H1 (cell line): ENCODE data around the gene YIPF6. TPM values are rescaled to one million over a fixed set of nuclear protein-coding genes. Genes with fewer than 3 reads are reported as not detected.
A peak's percentile ranks its signal among the peaks of the same experiment; 100 is the strongest.

Experiments
- CTCF ChIA-PET: fragments of 300-600 bp; sonication (Branson Sonifier 250); formaldehyde crosslinking; loops from one replicate; lab custom pipeline; 2021; ENCODE audit not compliant: partially characterized antibody; lab: Charles Lee
- POLR2A ChIA-PET: fragments of 300-600 bp; sonication (Branson Sonifier 250); formaldehyde crosslinking; loops from one replicate; lab custom pipeline; 2021; ENCODE audit warnings: inconsistent platforms; ENCODE audit not compliant: partially characterized antibody; lab: Charles Lee
- DNase-seq, 2 experiments: peaks; one replicate each; pipeline versions ENCODE4 v3.0.0 to v3.0.0-alpha.2; 2010 to 2022; ENCODE audit warnings: low spot score in 2 of 2, low read depth in 1 of 2, mixed read lengths in 1 of 2
- FAIRE-seq: peaks from 2 replicates; lab custom pipeline; 2011; peaks lifted over from hg19 to GRCh38; lab: Jason Lieb, UNC
- H2AFZ ChIP-seq: 2 replicates; pipeline ENCODE4 v1.8.1; 2012; ENCODE audit warnings: low read length, inconsistent platforms
- H2AK5ac ChIP-seq: 2 replicates; pipeline ENCODE4 v1.6.1; 2013; ENCODE audit warnings: low read depth, low read length
- H2BK120ac ChIP-seq: replicated peaks from 2 replicates; pipeline ENCODE3; 2013; ENCODE audit warnings: low read depth, low read length, inconsistent platforms
- H2BK12ac ChIP-seq: 2 replicates; pipeline ENCODE4 v1.6.1; 2013; ENCODE audit warnings: low read depth, low read length
- H2BK15ac ChIP-seq: 2 replicates; pipeline ENCODE4 v1.6.1; 2013; ENCODE audit warnings: low read length
- H2BK20ac ChIP-seq: 2 replicates; pipeline ENCODE4 v1.6.1; 2013; ENCODE audit warnings: low read length
- H2BK5ac ChIP-seq: 2 replicates; pipeline ENCODE4 v1.6.1; 2013; ENCODE audit warnings: low read depth, low read length
- H3K14ac ChIP-seq: 2 replicates; pipeline ENCODE4 v1.6.1; 2013; ENCODE audit warnings: inconsistent platforms; ENCODE audit not compliant: insufficient read length
- H3K18ac ChIP-seq: 2 replicates; pipeline ENCODE4 v1.6.1; 2013; ENCODE audit warnings: low read length; ENCODE audit errors: extremely low read depth
- H3K23ac ChIP-seq: 2 replicates; pipeline ENCODE4 v1.6.1; 2013; ENCODE audit warnings: inconsistent platforms; ENCODE audit not compliant: insufficient read length
- H3K23me2 ChIP-seq: 2 replicates; pipeline ENCODE4 v1.6.1; 2013; ENCODE audit warnings: low read depth, low read length
- H3K27ac ChIP-seq: 2 replicates; pipeline ENCODE4 v1.6.1; 2011; ENCODE audit warnings: low read depth, low read length, inconsistent platforms
- H3K27me3 ChIP-seq, 4 experiments: replicated peaks in 1 of 4; 1 replicate in 1 of 4; 2 replicates in 3 of 4; pipeline versions ENCODE4 v1.6.1 to v1.8.1; 2011 to 2013; ENCODE audit warnings: low read length in 3 of 4, mild to moderate bottlenecking in 3 of 4, inconsistent platforms in 2 of 4, mixed read lengths in 2 of 4, moderate library complexity in 1 of 4; ENCODE audit not compliant: control insufficient read depth in 3 of 4, insufficient read depth in 3 of 4; ENCODE audit errors: extremely low read depth in 1 of 4
- H3K36me3 ChIP-seq, 4 experiments: 2 replicates each; pipeline versions ENCODE4 v1.6.1 to v1.8.1; 2011 to 2013; ENCODE audit warnings: mild to moderate bottlenecking in 4 of 4, low read length in 3 of 4, moderate library complexity in 2 of 4, control low read depth in 1 of 4, inconsistent platforms in 1 of 4; ENCODE audit not compliant: insufficient read depth in 4 of 4, control insufficient read depth in 2 of 4
- H3K4ac ChIP-seq: replicated peaks from 2 replicates; pipeline ENCODE3; 2013; ENCODE audit warnings: low read length, low read depth, mixed read lengths, inconsistent platforms; ENCODE audit not compliant: insufficient read length
- H3K4me1 ChIP-seq, 4 experiments: replicated peaks in 1 of 4; 1 replicate in 1 of 4; 2 replicates in 3 of 4; pipeline versions ENCODE4 v1.6.1 to v1.8.1; 2011 to 2013; ENCODE audit warnings: low read length in 3 of 4, inconsistent platforms in 2 of 4, mixed read lengths in 1 of 4; ENCODE audit not compliant: insufficient read depth in 4 of 4, control insufficient read depth in 3 of 4
- H3K4me2 ChIP-seq, 2 experiments: 2 replicates each; pipeline versions ENCODE4 v1.6.1 to v1.8.1; 2011 to 2013; ENCODE audit warnings: low read depth in 2 of 2, low read length in 2 of 2, control low read depth in 1 of 2, inconsistent platforms in 1 of 2, mild to moderate bottlenecking in 1 of 2; ENCODE audit not compliant: insufficient read depth in 1 of 2
- H3K4me3 ChIP-seq, 4 experiments: fragments of 200-600, 300-600 bp in 1 of 4; sonication (generic), shearing (Covaris generic), sonication (Bioruptor Twin) in 1 of 4; 2 replicates each; pipeline versions ENCODE4 v1.5.1 to v1.8.1; 2011 to 2016; ENCODE audit warnings: low read length in 4 of 4, low read depth in 3 of 4, control low read depth in 2 of 4, inconsistent platforms in 2 of 4, mild to moderate bottlenecking in 2 of 4, mixed read lengths in 1 of 4, moderate library complexity in 1 of 4; ENCODE audit not compliant: insufficient read depth in 2 of 4; ENCODE audit errors: extremely low read depth in 1 of 4
- H3K56ac ChIP-seq: replicated peaks from 2 replicates; pipeline ENCODE3; 2013; ENCODE audit warnings: low read depth, mild to moderate bottlenecking, mixed read lengths, low read length, inconsistent platforms; ENCODE audit not compliant: insufficient read length
- H3K79me1 ChIP-seq: 2 replicates; pipeline ENCODE4 v1.6.1; 2013; ENCODE audit warnings: low read depth, low read length, control low read depth
- H3K79me2 ChIP-seq, 2 experiments: 2 replicates each; pipeline versions ENCODE4 v1.6.1 to v1.8.1; 2012 to 2013; ENCODE audit warnings: low read length in 2 of 2, mild to moderate bottlenecking in 2 of 2, inconsistent platforms in 1 of 2; ENCODE audit not compliant: insufficient read depth in 2 of 2, control insufficient read depth in 1 of 2
- H3K9ac ChIP-seq, 4 experiments: replicated peaks in 1 of 4; 1 replicate in 1 of 4; 2 replicates in 3 of 4; pipeline versions ENCODE4 v1.6.1 to v1.8.1; 2011 to 2013; ENCODE audit warnings: low read depth in 3 of 4, low read length in 3 of 4, control low read depth in 2 of 4, mild to moderate bottlenecking in 2 of 4, moderate library complexity in 2 of 4, inconsistent platforms in 1 of 4; ENCODE audit errors: extremely low read depth in 1 of 4
- H3K9me3 ChIP-seq, 2 experiments: 2 replicates each; pipeline versions ENCODE4 v1.6.1 to v1.8.1; 2012 to 2013; ENCODE audit warnings: mild to moderate bottlenecking in 2 of 2, moderate library complexity in 2 of 2, control low read depth in 1 of 2, inconsistent platforms in 1 of 2, low read depth in 1 of 2, low read length in 1 of 2, mixed read lengths in 1 of 2; ENCODE audit not compliant: insufficient read depth in 2 of 2
- H4K20me1 ChIP-seq, 2 experiments: replicated peaks in 1 of 2; 2 replicates each; pipeline versions ENCODE3 to v1.8.1; 2011 to 2013; ENCODE audit warnings: inconsistent platforms in 2 of 2, low read length in 2 of 2, mild to moderate bottlenecking in 1 of 2; ENCODE audit not compliant: insufficient read depth in 2 of 2, control insufficient read depth in 1 of 2
- H4K5ac ChIP-seq: 2 replicates; pipeline ENCODE4 v1.6.1; 2013; ENCODE audit warnings: low read length, low read depth, mixed read lengths, inconsistent platforms; ENCODE audit not compliant: insufficient read length
- H4K8ac ChIP-seq: 2 replicates; pipeline ENCODE4 v1.8.0; 2013; ENCODE audit warnings: mild to moderate bottlenecking, moderate library complexity, low read length, inconsistent platforms; ENCODE audit not compliant: insufficient read depth; ENCODE audit errors: extremely low read depth
- H4K91ac ChIP-seq: replicated peaks from 2 replicates; pipeline ENCODE3; 2013; ENCODE audit warnings: low read length, mixed read lengths, inconsistent platforms; ENCODE audit not compliant: insufficient read length
- EZH2 ChIP-seq: fragments of 200-600 bp; sonication (generic); IDR thresholded peaks from 2 replicates; pipeline ENCODE4 v1.7.1; 2012; ENCODE audit warnings: low read depth, mild to moderate bottlenecking, moderate library complexity, low read length, inconsistent platforms; ENCODE audit not compliant: severe bottlenecking
- HDAC2 ChIP-seq, 2 experiments: fragments of 300-600 bp in 1 of 2; sonication (generic) in 1 of 2; IDR thresholded peaks; 2 replicates each; pipeline ENCODE4 v1.6.1; 2011 to 2012; ENCODE audit warnings: low read depth in 2 of 2, low read length in 2 of 2, mild to moderate bottlenecking in 2 of 2, moderate library complexity in 2 of 2, borderline replicate concordance in 1 of 2, inconsistent platforms in 1 of 2
- POLR2A ChIP-seq, 2 experiments: IDR thresholded peaks; 1 replicate in 1 of 2; 2 replicates in 1 of 2; pipeline ENCODE4 v1.6.1; 2011; ENCODE audit warnings: low read depth in 2 of 2, low read length in 2 of 2, mild to moderate bottlenecking in 2 of 2; ENCODE audit errors: control extremely low read depth in 1 of 2
- POU5F1 ChIP-seq: IDR thresholded peaks from 2 replicates; pipeline ENCODE4 v1.6.1; 2011; ENCODE audit warnings: low read depth, mild to moderate bottlenecking, low read length, moderate library complexity
- SRF ChIP-seq: IDR thresholded peaks from 2 replicates; pipeline ENCODE4 v1.6.1; 2011; ENCODE audit warnings: mild to moderate bottlenecking, low read depth, low read length, moderate library complexity
- WGBS, 2 experiments: shearing (Covaris generic) in 1 of 2; methylation state at CpG; one replicate each; pipeline versions ENCODE4 v1.1.6 to v1.1.7; 2013 to 2015; ENCODE audit warnings: low lambda C conversion rate in 2 of 2, mixed read lengths in 2 of 2, inconsistent platforms in 1 of 2, low coverage in 1 of 2, missing lambda C conversion rate in 1 of 2; ENCODE audit not compliant: insufficient replicate concordance in 2 of 2, insufficient coverage in 1 of 2, insufficient read length in 1 of 2; ENCODE audit errors: extremely low coverage in 1 of 2, missing lambda C conversion rate in 1 of 2; 5-methylcytosine and 5-hydroxymethylcytosine counted together
- polyA plus RNA-seq, 7 experiments: library from polyadenylated mRNA; depleted of rRNA in 3 of 7; stranded (reverse) in 5 of 7; unstranded in 2 of 7; fragments of >200 nt in 5 of 7; fragments of 200-250 nt in 2 of 7; gene quantifications; 1 replicate in 5 of 7; 2 replicates in 1 of 7; 4 replicates in 1 of 7; pipeline versions ENCODE4 v1.2.1 to v1.2.3, GENCODE V29; 2011 to 2013; ENCODE audit warnings: missing spikeins in 2 of 7, mixed read lengths in 2 of 7
- total RNA-seq: library from RNA; stranded (reverse); fragmentation: NEBNext Ultra II Directional; extraction: Animal tissue kit (Norgen Biotek cat#: 25700); gene quantifications from 2 replicates; pipeline ENCODE4 v1.2.1, GENCODE V29; 2021

The YIPF6 gene
- total and polyA plus RNA-seq, 2 of the 8 experiments (the other 6 are each of a cell fraction or from before 2014, with no cell fraction given), result 16.9 to 34.1 TPM

GRCh38 chrX:68499543-68500504, 973 bp downstream of the YIPF6 start:
- H3K4ac ChIP-seq, result no peak overlapping the region
- H4K20me1 ChIP-seq, result no peaks in the 10 kb centered on the region
- no peak overlapping the region for H4K5ac ChIP-seq
- no peak overlapping the region for H3K56ac ChIP-seq
- 74% methylated on average over 9 of the region's 17 CpGs; no CpG with 5 or more reads in 1 of the 2 experiments for WGBS, 2 experiments
- no peak overlapping the region for H3K27ac ChIP-seq
- H2AK5ac ChIP-seq, result no peak overlapping the region; the same call in 1 of the 2 replicates
- H4K8ac ChIP-seq, result no peak overlapping the region
- no peaks in the 10 kb centered on the region for H3K79me1 ChIP-seq
- DNase-seq (no peak), FAIRE-seq (no peak)
- H2BK20ac ChIP-seq, result no peak overlapping the region
- H2AFZ ChIP-seq, result no peak overlapping the region
- H2BK15ac ChIP-seq, result no peak overlapping the region
- H3K27me3 ChIP-seq, result no peaks in the 10 kb centered on the region
- TF ChIP-seq EZH2 (no peak), HDAC2 (IDR thresholded peaks at IDR 0.05; ENCODE audit: borderline replicate concordance in 1 of 2, low read depth in 2 of 2, low read length in 2 of 2) (no peak), SRF (no peak), POU5F1 (no peak), POLR2A (IDR thresholded peaks at IDR 0.05; ENCODE audit: control extremely low read depth in 1 of 2, low read depth in 2 of 2, low read length in 2 of 2) (no peak)
- H3K4me2 ChIP-seq, result peak overlapping the region; percentile 65 to 66
- H3K23ac ChIP-seq, result no peak overlapping the region
- no peak overlapping the region for H3K14ac ChIP-seq
- POLR2A ChIA-PET, result interaction anchor here (0.6 to 3.5 kb wide), 5 partner anchors 9 to 311 kb away, joined by 3 to 18 read pairs (median 3); no protein-coding TSS in a partner anchor
- H2BK12ac ChIP-seq, result no peak overlapping the region
- H3K36me3 ChIP-seq, result no peaks in the 10 kb centered on the region; a peak in 1 of 8 replicates
- H3K79me2 ChIP-seq, result peaks cover 3 to 41% of the 10 kb centered on the region in 2 experiments; a peak in 3 of 4 replicates
- no peaks in the 10 kb centered on the region for H3K23me2 ChIP-seq
- H3K4me3 ChIP-seq, result peak overlapping the region; percentile 76 to 98 (median 89)
- H4K91ac ChIP-seq, result no peak overlapping the region
- H3K9me3 ChIP-seq, result no peaks in the 10 kb centered on the region
- no peaks in the 10 kb centered on the region for H3K4me1 ChIP-seq
- H2BK120ac ChIP-seq, result no peak overlapping the region
- no peak overlapping the region; the same call in 1 of the 2 replicates for H2BK5ac ChIP-seq
- H3K18ac ChIP-seq, result no peak overlapping the region
- peak overlapping the region; percentile 94 to 98 (median 96) for H3K9ac ChIP-seq
- CTCF ChIA-PET, result interaction anchor here (0.6 to 1.3 kb wide), 2 partner anchors 264 to 303 kb away, joined by 3 to 6 read pairs; no protein-coding TSS in a partner anchor
